Measurements from ENCODE around the gene HCFC1. TPM values are rescaled to one million over a fixed set of nuclear protein-coding genes. Genes with fewer than 3 reads are reported as not detected.

The HCFC1 gene
- total RNA-seq, 1 donor from 2014 or later = 74.6 TPM

GRCh38 chrX:153921511-153922446 is 49.8 kb downstream of the HCFC1 start:
- H3K36me3 Mint-ChIP-seq (ENCODE audit: low read depth, unreplicated experiment) = peaks cover 5% of the 10 kb centered on the region
- no peaks in the 10 kb centered on the region for H3K9me3 Mint-ChIP-seq (ENCODE audit: unreplicated experiment)
- peak; percentile 39 for DNase-seq (ENCODE audit: low spot score)
- peaks cover 2% of the 10 kb centered on the region for H3K27me3 Mint-ChIP-seq (ENCODE audit: unreplicated experiment)
- TF ChIP-seq CTCF (IDR thresholded peaks at IDR 0.05; ENCODE audit: unreplicated experiment) = no peak
- peaks cover 17% of the 10 kb centered on the region for H3K4me1 Mint-ChIP-seq (ENCODE audit: unreplicated experiment)
- H3K27ac Mint-ChIP-seq (ENCODE audit: unreplicated experiment) = no peak overlapping the region
- H3K4me3 Mint-ChIP-seq (ENCODE audit: unreplicated experiment) = no peak overlapping the region

- no peak for DNase-seq (ENCODE audit: low spot score)
- Mint-ChIP-seq H3K36me3 (ENCODE audit: low read depth, unreplicated experiment) (peaks cover 5% of the 10 kb centered on the region), H3K9me3 (ENCODE audit: unreplicated experiment) (no peaks in the 10 kb centered on the region), H3K27ac (ENCODE audit: unreplicated experiment) (no peak overlapping the region), H3K27me3 (ENCODE audit: unreplicated experiment) (peaks cover 2% of the 10 kb centered on the region), H3K4me1 (ENCODE audit: unreplicated experiment) (peaks cover 17% of the 10 kb centered on the region), H3K4me3 (ENCODE audit: unreplicated experiment) (no peak overlapping the region)
- TF ChIP-seq CTCF (IDR thresholded peaks at IDR 0.05; ENCODE audit: unreplicated experiment) = no peak
These were observed 50.5 kb downstream of the HCFC1 start for GRCh38 chrX:153921070-153921469.

- no peak for DNase-seq (ENCODE audit: low spot score)
- Mint-ChIP-seq H3K27me3 (ENCODE audit: unreplicated experiment) (no peaks in the 10 kb centered on the region), H3K9me3 (ENCODE audit: unreplicated experiment) (no peaks in the 10 kb centered on the region), H3K27ac (ENCODE audit: unreplicated experiment) (no peak overlapping the region), H3K4me1 (ENCODE audit: unreplicated experiment) (peaks cover 15% of the 10 kb centered on the region), H3K36me3 (ENCODE audit: low read depth, unreplicated experiment) (peaks cover 5% of the 10 kb centered on the region), H3K4me3 (ENCODE audit: unreplicated experiment) (no peak overlapping the region)
- TF ChIP-seq CTCF (IDR thresholded peaks at IDR 0.05; ENCODE audit: unreplicated experiment) = no peak
These were observed 51.1 kb downstream of the HCFC1 start for GRCh38 chrX:153920546-153920945.

GRCh38 chrX:153919281-153919680 is 52.3 kb downstream of the HCFC1 start:
- Mint-ChIP-seq H3K36me3 (ENCODE audit: low read depth, unreplicated experiment) (peaks cover 5% of the 10 kb centered on the region), H3K4me3 (ENCODE audit: unreplicated experiment) (no peak overlapping the region), H3K9me3 (ENCODE audit: unreplicated experiment) (no peaks in the 10 kb centered on the region), H3K27me3 (ENCODE audit: unreplicated experiment) (no peaks in the 10 kb centered on the region), H3K4me1 (ENCODE audit: unreplicated experiment) (peaks cover 8% of the 10 kb centered on the region), H3K27ac (ENCODE audit: unreplicated experiment) (no peak overlapping the region)
- no peak for TF ChIP-seq CTCF (IDR thresholded peaks at IDR 0.05; ENCODE audit: unreplicated experiment)
- DNase-seq (ENCODE audit: low spot score) = no peak

GRCh38 chrX:153917869-153918268 is 53.7 kb downstream of the HCFC1 start:
- no peaks in the 10 kb centered on the region for H3K27me3 Mint-ChIP-seq (ENCODE audit: unreplicated experiment)
- peaks cover 5% of the 10 kb centered on the region for H3K36me3 Mint-ChIP-seq (ENCODE audit: low read depth, unreplicated experiment)
- TF ChIP-seq CTCF (IDR thresholded peaks at IDR 0.05; ENCODE audit: unreplicated experiment) = no peak
- H3K4me1 Mint-ChIP-seq (ENCODE audit: unreplicated experiment) = peaks cover 7% of the 10 kb centered on the region
- DNase-seq (ENCODE audit: low spot score) = no peak
- no peak overlapping the region for H3K27ac Mint-ChIP-seq (ENCODE audit: unreplicated experiment)
- H3K4me3 Mint-ChIP-seq (ENCODE audit: unreplicated experiment) = no peak overlapping the region
- no peaks in the 10 kb centered on the region for H3K9me3 Mint-ChIP-seq (ENCODE audit: unreplicated experiment)
